DMS 273 (cell line): ENCODE results near the gene MLLT10.

Experiments
- DNase-seq: peaks from one replicate; lab custom pipeline; 2025; ENCODE audit not compliant: unreplicated experiment; lab: John Stamatoyannopoulos, UW

Gene MLLT10

DNA sequence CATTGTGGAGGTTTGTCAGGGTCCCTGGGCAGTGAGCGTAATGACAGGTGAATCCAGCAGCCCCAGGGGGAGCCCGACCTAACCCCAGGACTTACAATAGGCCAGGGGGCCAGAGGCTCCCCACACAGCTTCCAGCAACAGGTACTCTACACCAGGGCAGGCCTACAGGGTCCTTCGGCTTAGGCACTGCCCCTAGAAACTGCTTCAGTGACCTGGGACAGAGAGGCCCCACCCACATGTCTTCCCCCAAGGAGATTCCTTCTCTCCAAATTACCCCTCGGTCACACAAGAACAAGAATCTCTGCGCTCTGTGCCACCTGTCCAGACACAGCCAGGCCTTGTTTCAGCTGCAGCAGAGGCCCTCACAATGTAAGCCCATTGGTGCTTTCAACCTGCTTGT is 32.9 kb upstream of the MLLT10 start:
- no peak for DNase-seq

DNA sequence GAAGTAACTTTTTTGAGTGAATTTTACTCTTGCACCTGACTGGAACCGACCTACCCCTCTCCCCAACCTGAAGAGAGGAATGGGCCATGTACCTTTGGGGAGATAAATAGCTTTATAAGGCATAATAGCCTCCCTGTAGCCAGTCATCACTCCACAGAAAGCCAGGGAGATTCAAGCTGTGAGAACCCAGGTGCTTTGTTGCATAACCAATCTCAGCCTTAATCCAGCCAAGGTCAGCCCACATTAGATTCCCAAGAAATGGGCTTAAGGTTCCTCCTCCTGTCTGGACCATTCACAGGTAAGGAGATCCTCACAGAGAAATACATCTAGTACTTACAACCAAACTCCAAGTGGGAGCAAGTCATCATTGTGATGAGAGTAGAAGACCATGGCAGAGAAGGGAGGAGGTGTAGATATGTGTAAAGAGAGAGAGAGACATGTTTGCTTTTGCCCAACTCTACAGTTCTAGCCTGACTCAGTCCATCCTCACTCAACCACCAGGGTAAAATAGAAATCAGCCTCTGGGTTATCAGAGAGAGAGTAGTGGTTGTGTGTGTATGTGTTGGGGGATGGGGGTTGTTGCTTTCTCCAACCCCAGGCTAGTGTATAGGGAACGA is 32.2 kb upstream of the MLLT10 start:
- DNase-seq = no peak

DNA sequence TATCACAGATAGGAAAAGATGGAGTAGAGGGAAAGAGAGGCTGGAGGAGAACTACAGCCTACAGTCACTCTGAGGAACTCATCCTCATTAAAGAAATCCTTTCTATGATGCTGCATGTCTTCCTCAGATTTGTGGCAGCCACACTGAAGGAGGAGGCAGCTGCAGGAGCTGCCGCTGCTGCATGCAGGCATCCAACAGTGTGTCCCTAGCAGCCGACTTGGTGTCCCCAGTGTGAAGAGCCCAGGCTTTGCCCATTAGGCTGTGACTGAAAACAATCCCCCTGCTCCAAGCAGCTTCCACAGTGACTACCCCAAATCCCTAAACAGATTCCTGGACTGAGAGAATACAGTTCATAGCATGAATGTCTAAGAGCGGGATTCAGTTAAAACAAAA is 31.7 kb upstream of the MLLT10 start:
- no peak for DNase-seq

DNA sequence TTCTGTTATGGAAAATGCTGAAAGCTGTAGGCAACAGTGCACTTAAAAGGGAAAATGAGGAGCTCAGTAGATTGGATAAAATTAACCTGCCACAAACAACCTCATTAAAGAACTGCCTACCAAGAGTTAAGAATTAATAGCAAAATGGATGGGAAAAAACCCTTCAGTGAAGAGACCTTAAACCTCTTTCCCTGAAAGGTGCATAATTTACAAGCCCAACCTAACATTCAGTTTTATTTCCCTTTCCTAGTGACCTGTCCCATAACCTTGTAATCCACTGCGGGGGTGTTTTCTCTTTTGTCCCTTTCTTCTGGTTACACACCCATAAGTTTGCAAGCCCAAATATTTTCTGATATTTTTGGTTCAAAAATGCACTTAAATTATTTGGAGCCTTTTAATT is 30.5 kb upstream of the MLLT10 start:
- no peak for DNase-seq

DNA sequence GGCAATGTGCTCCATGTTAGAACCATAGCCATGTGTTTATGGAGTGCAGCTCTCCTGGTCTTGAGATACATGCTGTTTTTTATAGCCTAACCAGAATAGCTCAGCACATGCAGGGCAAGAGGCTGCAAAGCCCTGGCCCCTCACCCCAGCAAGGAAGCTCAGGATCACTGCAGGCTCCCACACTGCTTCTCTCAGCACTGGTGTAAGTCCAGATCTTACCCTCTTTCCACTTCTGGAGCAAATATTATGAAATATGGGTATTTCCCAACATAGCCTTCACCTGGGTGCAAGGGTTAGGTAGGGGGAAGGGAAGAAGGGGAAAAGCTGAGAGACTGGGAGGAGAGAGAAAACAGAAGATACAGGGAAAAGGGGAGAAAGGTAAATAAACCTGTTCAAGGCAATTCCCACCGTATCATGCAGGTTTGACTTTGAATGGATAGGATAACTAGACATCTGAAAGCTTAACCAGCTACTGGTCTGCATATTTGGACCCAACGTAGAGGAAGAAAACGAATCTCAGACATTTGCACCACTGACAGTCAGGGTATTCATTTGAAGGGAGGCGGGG is 28.2 kb upstream of the MLLT10 start:
- DNase-seq = no peak

DNA sequence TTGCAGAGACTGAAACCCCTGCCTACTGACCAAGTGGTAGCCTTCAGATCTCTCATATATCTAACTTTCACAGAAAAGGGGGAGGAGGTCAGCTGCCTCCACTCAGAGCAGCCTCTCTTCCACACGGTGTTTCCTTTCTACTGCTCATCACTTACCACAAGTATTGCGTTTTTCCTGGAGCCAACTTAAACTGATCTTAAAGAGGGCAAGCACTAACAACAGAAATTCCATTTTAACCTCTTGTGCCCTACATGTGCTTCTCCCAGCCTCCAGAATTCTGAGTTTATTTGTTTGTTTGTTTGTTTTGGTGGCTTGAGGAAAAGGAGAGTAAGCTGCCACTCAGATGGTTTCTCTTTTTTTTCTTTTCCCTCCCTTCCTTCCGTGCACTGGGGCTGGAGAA is 27.7 kb upstream of the MLLT10 start:
- DNase-seq = no peak

DNA sequence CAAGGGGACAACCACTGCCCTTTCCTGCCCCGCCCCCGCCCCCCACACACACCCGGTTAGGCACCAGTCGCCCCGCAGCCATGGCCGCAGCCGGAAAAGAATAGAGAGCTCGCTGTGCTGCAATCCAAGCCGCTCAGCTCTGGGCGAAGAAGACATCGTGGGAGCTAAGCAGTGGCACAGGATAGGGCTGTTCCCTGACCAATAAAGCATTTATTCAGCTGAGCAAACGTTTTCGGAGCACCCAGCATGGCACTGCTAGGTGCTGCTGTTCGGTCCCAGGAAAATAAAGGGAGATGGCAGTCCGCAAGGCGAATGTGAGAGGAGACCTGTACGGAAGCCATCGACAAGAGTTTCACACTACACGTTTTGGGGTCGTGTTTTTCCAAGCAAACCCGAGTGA is 26.9 kb upstream of the MLLT10 start:
- no peak for DNase-seq

DNA sequence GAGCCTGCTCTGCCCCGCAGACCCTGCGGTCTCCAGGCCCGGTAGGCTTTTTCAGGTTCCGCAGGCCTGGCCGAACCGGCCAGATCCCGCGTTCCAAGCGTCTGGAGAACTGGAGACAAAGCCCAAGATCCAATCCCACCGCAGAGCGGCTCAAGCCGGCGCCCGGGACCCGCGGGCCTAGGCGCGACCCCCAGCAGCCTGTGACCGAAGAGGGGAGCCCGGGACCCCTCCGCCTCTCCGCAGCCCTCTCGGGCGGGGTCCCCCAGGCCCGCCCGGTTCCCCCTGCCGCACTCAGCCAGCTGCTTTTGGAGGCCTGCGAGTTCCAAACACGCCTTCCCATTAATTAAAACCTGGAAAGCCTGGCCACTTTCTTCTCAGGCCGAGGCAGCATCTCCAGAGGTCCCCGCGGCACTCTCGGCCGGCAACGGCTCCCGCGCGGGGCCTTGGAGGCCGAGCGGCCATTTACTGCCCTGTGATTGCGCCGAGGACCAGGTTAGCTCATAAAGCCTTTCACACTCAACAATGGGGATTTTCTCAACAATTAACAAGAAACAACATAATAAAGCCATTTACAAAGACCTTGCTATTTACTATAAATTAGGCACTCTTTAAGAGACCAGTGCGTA is 25.2 kb upstream of the MLLT10 start:
- no peak for DNase-seq

DNA sequence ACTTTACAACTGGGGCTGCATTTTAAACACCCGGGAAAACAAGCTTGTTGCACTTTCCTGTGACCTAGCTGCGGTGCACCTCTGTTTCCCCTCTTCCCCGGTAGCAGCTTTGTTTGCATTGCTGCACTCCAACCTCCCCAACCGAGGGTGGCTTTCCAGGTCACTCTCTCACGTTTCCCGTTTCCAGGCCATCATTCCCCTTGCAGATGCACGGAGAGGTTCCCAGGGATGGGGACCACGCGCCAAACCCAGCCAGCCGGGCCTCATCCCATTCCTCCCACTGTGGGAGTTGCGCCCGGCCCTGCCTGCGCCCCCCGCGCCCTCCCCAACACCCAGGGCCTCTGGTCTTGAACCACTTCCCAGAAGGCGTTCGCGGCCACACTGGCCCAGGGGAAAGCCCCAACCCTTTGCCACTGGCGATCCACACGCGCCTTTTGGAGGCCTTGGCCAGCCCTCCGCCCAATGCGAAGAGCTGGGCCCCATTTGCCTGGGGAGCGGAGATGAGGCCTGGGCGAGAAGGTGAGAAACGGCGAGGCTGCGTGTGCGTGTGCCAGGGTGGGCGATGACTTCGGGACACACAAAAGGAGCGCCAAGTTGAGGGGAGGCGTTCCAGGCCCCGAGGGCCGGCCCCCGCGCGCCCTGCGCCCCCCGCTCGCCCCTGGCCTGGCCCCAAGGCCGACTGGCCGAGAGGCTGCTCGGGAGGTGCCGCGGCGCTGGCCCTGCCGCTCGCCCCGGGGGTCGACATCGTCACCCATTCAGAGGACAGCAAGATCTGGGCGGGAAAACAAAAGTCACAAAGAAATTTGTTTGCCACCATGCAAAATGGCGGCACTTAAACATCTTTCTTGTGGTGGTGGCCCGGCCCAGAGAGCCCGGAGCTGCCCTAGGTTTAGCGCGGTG is 24.4 kb upstream of the MLLT10 start:
- DNase-seq = no peak

DNA sequence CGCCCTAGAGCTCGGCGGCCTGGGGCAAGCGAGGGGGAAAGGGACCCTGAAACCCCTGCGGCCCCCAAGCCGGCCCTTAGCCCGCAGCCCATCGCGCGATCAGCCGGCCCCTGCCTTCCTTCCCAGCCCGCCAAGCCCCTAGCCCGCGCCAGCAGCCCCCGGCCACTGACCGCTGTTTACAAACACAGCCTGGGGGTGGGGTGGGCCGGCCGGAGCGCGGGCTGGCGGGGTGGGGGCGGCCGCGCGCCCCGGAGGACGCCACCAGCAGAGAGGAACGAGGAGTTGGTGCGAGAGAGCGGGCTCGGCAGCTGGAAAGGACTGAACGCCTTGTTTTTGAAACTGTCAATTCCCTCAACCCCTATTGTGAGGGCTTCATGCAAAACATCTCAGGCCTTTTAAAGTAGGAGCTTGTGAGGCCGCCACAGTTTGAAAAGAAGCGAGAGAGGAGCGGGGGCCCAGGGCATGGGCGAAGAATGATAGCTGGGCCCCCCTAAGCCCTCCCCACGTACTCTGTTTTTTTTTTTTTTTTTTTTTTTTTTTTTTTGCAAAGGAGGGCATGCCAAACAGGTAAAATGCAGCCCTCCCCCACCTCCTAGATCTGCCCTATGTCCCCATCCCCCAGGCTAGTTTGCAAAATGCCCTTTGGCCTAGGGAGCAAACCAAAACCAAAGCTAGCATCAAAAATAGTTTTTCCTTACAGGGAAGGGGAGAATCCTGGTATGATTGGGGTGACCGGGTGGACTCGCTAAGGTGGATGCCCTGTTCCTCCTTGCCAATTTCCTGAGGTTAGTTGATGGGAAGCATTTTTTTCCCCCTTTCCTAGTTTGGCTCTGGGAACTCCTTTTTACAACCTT is 23.6 kb upstream of the MLLT10 start:
- DNase-seq = no peak

DNA sequence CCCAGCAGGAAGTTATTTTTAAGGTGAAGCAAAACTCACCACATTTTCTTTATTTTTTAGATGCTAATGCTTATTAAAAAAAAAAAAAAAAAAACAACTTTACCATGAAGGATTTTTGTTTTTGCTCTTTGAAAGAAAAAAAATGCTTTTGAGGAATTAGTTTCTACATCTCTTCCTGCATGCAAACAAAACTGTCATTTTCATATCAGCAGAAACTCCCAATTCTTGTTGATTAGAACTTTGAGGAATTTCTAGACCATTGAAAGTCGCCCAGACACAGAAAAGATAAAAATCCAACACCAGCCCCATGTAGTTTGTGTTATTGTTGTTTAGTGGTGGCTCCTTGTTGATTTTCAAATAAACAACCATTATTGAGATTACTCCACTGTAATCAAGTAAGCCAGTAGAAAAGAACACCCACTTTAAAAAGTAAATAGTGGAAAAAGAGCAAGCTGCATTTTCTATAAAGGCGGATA is 22.9 kb upstream of the MLLT10 start:
- no peak for DNase-seq

DNA sequence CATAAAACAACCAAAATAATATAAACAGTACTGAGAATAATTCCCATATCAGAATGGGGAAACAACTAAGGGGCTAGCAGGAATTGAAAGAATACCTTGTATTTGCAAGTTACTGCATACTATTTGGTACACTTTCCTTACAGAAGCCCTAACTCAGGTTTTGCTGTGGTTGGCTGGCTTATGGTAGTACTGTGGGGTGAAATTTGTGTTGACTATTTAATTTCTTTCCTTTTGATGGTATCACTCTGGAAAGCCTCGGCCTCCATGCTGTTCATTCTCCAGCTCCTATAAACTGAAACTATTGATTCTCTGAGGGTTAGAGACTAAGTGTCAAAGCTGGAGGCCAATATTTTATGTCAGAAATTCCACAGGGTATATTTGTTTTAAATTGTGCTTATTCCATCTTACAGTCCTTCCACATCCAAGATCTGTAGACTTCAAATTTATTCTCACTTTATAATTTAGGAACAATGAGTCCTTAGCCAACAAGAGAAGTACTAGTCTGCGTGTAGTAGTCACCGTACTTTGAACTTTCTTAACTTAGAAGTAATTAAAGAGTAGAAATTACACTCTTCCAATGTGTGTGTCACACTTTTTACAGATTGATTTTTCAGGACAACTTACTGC is 22.0 kb upstream of the MLLT10 start:
- no peak for DNase-seq

DNA sequence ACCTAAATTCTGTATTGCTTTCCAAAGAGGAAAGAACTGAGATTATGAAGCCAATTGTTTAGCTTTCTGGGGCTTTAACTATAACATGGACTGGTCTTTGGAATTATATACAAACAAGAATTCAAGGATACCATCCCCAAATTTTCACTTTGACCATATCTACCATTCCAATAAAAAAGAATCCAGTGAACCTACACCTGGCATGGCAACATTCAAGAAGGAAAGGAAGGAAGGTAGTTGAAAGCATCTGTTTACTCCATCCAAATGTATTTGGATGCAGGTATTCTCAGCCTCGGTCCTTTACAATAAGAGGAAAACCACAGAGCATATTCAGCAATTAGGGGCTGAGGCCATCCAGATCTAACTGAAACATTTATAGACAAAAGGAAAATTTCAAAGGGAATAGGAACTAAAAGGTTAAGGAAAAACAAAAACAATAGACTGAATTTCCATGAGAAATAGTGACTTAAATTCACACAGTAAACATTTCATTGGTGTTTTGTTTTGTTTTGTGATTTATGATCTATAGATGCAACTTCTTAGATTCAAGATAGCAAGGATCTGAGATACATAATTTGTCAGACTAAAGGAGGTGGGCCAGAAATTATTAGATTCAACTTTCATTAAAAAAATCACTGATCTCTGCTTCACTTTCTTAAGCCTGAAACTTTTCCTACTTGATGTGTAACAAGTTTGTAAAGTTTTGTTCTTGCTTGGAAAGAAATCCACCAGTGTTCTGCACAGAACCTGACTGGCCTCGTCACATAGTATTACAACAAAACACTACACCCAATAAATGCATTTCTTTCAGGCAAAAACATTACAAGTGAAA is 21.2 kb upstream of the MLLT10 start:
- DNase-seq = no peak

DNA sequence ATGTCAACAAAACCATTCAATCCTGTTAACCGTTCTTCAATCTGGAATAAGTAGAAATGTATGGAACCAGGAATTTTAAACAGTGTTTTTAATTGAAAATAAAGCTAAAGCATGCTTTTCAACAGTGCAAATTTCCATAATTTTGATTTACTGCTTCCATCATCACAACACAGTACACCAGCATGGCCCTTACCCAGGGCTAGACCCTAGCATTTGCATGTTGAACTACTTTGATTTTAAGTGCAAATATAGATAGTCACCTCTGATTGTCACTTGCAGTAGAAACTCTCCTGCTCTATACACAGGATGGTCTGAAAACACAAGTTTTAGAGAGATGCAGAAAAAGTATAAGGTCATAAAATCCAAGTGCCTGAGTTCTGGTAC is 20.6 kb upstream of the MLLT10 start:
- no peak for DNase-seq

DNA sequence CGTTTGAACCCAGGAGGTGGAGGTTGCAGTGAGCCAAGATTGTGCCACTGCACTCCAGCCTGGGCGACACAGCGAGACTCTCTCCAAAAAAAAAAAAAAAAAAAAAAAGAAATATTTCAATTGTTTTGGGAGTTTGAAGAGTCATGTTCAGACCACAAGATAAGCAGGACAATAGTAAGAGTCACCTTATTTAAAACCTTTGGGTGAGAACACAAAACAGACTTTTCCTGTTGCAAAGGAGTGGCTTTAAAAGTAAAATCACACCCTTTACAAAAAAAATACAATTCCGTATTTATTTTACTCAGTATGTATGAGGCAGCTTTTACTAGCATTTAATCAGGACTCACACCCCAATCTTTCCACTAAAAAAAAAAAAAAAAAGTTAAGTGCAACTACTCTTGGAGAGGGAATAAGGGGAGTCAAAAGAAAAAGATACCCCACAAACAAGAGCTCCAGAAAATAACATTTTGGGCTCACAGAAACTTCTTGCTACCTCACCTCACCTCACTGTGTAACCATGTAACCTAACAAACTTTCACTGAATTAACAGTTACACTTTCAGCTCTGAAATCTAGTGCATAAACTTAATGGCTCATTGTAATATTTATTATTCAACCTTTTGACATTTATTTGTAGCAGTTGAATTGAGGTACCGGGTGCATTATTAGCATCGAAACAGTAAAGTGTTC is 19.8 kb upstream of the MLLT10 start:
- no peak for DNase-seq

DNA sequence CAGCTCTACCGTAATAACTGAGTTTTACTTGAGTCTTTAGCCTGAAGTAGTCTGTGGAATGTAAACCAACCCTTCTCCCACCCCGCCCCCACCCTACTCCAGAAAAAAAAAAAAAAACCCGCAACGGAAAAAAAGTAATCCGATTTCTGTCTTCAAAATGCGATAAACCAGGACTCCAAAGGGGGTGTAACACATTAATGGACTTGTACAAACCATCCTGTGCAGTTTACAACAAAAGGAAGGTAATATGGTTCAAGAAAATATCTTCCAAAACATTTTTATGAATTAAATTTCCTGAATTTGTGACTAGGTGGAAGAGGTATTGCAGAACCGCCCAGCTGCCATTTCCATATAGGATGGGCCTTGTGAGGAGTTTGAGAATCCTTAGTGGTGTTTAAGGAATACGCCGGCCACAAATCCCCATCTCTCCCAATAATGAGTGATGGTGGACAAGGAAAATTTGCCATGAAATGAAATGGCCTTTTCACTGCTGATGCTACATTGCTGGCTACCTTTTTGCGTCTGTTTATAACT is 19.1 kb upstream of the MLLT10 start:
- no peak for DNase-seq

DNA sequence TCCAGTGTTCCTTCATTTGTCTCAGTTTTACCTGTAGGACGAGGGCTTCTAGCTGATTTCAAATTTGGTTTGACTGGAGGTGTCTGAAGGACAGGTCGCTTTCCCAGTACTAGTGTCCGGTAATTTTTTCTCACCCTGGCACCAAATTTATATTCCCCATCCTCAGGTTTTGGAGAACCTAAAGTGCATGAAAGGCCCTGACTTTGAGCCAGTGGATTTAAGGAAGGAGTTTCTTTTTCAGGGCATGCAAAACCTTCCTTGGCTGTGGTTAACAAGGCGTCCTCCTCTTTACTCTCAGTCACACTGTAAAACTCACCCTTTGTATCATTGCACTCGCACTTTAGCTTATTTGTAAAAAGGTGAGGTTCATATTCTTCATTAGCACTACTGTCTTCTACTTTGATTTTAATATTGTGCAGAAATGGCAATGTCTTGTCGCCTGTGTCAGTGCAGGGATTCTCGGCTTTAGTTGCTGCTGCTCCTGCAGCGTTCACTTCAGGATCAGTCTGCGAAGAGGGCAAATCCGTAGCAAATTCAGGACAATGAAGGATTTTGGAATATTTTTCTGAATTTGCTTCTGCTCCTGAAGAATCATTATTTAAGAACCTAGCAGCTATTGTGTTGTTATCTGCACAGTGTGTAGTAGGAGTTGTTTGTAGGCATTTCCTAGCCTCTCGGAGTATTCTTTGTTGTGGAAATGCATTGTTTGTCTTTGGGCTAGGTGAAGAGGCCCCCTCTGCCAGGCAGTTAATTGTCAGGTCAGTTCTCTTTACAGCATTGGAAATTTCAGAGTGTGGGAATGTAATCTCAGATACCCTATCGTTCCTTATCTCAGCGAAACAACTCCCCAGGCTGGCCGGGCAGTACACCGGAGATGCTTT is 18.4 kb upstream of the MLLT10 start:
- no peak for DNase-seq
